HG03064 (cell line): ENCODE measurements around the gene FAM174C.

Experiments used
- ATAC-seq: cut with Tn5 transposase; IDR thresholded peaks from one replicate; pipeline ENCODE4 v1.9.1; 2021; ENCODE audit warnings: low read depth; ENCODE audit not compliant: unreplicated experiment

FAM174C gene

DNA sequence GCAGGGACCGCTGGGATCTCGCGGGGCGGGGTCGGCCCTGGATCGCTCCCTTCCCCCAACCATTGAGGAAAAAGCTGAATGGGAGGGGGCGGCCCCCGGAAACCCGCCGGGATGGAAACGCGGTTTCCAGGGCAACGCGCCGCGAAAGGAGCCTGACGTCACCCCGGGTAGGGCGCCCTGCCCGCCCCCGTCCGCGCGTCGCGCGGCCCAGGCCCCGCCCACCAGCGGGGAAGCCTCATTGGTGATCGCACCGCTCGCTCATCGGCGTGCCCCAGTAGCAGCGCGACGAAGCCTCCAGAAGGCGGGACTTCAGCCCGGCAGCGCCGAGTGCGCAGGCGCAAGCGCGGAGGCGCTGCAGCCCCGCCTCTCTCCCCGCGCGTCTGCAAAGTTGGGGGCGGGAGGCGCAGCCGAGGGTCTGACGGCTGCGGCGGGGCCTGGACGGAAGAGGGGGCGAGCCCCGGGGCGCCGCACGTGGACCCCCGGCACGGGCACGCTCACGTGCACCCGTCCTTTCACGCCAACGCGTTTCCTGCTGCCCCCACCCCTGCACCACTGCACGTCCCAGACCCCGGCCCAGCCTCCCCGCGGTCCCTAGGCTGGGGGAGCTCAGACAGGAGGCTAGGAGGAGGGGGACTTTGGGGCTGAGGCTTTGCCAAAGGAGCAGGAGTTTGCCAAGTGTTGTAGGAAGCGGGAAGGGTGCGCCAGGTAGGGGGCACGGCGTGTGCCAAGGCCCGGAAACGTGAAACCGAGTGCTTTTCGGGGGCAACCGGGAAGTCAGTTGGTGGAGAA, 14.4 kb upstream of the FAM174C start:
- ATAC-seq: no peak

DNA sequence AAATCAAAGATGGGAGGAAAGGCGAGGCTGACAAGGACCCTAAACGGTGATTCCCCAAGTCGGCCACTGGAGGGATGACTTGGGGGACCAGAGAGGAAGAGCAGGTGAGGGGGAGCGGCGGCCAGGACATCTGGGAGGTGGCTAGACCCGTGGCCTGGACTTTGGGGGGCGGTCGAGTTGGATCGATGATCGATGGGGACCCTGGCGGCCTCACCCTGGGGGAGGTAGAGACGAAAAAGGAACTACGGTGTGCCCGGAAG, 13.9 kb upstream of the FAM174C start:
- ATAC-seq: no peak

DNA sequence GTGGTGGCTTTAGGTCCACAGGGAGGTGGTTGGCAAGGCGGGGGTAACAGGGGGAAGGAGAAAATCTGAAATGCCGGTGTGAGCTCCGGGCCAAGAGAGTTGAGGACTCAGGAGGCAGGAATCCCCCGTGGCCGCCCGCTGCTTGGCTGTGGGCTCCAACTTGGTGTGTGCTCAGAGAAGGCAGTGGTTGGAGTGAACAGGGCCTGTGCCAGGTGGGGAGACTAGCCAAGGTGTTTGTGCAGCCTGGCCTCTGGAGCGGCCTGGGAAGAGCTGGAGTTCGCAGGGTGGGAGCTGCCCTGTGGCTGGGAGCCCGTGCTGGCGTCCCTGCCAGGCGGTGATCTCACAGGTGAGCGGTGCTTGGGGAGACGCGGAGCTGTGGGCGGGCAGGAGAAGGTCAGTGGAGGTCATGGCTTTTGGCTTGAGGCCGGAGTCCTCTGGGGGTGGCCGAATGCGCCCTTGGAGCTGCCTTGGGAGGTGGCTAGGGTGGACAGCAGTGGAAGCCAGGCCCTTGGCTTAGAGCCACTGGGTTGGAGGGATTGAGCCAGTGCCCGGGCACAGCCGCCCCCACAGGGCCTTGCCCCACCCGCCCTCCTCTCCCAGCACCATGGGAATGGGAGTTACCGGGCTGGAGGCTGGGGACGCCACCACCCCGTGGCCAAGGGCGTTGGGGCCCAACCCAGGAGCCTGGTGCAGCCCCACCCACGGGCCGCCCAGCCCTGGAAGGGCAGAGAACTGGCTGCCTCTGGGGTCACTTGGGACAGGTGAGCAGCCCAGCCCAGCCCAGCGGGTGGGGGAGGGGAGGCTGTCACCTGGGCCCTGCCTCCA, 13.3 kb upstream of the FAM174C start:
- no peak for ATAC-seq

DNA sequence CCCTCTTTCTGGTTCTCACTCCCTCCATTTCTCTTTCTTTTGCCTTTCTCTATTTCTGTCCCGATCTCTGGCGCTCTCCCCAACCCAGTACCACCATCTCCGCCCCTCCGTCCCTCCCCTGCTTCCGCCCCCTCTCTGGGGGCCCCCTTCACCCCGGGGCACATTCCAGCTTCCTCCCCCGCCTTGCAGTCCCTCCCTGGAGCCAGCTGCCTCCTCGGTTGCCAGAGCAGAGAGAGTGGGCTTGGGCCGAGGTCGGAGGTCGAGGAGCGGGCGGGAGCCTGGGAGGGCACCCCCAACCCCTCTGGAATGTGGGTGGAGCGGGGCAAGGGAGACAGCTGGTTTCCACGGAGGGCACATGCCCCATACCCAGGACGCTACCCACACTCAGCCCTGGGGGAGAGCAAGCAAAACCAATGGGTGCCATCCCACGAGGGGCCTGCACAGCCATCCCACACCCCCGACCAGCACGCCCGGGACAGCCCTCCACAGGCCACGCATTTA, 12.7 kb upstream of the FAM174C start:
- no peak for ATAC-seq

DNA sequence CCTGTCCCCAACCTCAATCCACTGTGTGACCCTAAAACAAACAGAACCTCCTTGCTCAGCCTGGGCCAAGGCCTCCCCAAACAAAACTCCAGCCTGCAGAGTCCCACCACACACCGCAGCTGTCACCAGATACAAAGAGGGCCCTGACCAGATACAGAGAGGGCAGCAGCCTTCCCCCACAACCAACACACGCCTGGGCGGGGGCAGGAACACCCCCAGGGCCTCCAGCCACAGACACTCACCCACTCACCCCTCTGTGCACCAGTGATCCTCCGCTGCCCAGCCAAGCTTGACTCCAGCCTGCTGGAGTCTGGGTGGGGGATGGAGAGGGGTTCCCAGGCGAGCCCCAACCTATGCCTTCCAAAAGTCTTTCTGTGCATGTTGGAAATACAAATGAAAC, 12.1 kb upstream of the FAM174C start:
- no peak for ATAC-seq

DNA sequence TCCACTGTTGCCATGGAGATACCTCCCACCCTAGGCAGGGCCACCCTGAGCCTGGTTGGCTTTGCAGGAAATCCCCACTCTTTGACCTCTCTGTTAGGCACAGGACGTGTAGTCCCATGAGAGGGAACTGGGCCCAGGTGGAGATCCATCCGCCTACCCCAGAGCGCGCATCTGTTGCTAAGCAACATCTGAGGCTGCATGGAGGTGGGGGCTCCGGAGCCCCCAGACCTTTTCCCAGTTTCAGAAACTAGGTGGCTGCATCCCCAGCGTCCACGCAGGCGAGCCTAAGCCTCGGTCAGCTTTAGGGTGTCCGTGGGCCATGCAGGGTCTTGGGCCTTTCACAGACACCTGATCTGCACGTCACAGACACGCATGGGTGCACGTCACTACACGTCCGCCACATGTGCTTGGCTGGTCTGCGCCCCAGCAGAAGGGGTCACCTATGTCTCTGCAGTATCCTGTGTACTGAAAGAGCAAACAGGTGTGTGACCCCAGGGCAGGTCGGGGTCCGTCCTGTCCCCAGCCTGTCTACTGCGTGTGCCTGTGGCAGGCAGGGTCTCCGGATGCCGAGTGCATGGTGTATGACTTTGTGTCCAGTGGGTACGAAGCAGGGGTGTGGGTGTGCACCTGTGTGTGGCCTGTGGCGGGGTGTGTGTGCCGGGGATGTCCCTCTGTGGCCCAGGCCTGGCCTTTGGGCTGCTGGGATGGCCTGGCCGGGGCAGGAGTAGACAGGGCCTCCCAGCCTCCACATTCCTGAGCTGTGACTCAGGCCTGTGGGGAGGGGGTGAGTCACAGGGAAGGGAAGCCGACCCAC, 10.3 kb upstream of the FAM174C start:
- ATAC-seq: no peak

DNA sequence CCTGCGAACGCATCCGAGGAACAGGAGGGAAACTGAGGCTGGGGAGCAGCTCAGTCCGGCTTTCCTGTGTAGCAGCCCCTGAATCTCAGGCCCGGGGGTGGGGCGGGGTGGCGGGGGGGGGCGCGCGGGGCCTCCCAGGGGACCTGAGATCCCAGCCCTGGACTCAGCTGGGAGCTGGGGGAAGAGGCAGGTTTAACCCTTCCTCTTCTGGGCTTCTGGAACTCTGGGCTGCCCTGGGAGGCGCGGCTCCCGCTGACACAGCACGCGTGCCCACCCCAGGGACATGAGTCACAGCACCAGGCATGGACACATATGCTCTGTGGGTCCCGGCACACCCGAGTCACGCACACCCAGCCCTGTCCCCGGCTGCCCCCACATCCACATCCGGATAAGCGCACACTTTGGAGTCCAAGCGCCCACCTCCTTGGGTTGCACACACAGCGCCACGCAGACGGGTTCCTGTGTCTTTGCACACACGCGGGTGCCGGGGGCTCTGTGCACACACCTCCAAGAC, 9.7 kb upstream of the FAM174C start:
- no peak for ATAC-seq

DNA sequence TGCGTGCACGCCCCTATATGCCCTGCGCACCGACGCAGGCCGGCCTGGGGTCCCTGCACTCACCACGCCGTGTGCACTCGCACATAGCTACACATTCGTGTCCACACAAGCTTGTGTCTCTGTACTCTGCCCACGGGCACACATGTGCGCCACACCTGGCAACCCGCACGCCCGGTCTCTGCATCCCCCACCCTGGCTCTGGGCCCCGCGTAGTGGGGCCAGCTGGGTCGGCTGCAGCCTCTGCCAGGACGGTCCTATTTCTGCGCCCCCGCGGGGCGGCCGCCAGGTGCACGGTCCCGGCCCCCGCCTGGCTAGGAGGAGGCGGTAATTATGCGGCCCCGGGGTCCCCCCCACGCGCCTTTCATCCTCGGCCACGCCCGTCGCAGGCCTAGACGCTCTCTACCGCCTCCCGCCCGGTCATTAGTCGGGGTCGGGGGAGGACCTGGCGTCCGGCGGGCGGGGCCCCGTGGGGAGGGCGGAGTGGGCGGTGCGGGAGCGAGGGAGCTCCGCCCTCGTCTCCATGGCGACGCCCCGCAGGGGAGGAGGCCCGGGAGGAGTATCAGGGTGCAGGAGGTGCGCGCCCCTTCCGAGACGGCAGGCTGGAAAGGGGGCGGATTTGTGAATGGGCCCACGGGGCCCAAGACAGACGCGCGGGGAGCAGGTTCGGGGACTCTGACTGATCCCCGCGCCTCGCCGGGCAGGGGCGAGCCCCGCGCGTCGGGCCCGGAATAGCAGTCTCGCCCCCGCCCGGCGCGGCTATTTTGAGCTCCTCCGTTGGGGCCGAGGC, 9.0 kb upstream of the FAM174C start:
- ATAC-seq: no peak

DNA sequence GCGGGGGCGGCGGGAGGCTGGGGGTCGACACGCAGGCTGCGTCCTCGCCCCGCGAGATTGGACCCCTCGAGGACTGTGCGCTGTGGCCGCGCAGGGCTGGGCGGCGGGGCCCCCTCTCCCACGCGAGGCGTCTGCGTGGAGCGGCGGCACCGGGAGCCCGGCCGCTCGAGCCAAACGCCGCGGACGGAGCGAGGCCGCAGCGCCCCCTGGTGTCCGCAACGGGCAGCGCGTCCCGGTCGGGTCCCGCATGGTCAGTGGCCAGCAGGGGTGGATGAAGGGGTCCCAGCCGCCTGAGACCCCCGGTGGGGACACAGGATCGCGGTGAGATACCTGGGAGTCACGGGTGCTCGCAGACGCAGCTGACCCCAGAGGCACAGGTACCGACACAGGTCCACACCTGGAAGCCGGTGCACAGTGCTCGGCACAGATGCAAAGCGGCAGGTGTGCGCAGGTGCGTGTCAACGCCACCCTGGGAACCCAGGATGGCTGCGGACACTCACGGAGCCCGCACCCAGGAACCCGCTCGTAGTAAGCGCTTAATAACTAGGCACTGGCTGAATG, 8.3 kb upstream of the FAM174C start:
- no peak for ATAC-seq

DNA sequence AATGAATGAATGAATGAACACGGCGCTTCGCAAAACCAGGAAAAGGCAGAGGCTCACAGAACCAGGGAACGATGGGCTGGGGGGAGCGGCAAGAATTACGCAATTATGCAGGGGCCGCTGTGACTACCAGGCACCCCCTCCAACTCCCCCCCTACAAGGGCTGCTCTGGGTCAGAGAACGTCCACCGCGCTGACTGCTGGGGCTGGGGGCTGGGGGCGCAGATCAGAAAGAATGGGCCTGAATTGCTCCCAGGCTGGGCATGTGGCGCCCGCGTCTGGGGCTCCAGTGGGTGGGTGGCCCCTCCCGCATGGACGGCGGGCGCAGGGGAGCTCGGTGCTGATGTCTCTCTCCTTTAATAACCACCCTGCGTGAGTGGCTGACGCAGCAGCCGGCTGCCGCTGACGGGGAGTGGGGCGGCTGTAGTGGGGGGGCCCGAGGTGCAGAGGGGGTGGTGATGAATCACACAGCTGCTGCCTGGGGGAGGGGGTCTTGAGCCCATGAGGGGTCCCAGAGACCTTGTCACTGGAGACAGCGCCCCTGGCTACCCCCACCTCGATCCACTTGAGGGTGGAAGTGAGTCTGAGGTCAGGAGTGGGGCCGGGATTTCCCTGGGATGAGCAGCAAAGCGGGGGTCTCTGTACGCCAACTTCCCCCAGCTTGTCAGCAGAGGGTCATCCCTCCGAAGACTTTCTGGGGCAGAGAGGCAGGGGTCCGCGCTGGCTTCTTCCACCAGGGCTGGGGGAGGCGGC, 7.7 kb upstream of the FAM174C start:
- ATAC-seq: no peak

DNA sequence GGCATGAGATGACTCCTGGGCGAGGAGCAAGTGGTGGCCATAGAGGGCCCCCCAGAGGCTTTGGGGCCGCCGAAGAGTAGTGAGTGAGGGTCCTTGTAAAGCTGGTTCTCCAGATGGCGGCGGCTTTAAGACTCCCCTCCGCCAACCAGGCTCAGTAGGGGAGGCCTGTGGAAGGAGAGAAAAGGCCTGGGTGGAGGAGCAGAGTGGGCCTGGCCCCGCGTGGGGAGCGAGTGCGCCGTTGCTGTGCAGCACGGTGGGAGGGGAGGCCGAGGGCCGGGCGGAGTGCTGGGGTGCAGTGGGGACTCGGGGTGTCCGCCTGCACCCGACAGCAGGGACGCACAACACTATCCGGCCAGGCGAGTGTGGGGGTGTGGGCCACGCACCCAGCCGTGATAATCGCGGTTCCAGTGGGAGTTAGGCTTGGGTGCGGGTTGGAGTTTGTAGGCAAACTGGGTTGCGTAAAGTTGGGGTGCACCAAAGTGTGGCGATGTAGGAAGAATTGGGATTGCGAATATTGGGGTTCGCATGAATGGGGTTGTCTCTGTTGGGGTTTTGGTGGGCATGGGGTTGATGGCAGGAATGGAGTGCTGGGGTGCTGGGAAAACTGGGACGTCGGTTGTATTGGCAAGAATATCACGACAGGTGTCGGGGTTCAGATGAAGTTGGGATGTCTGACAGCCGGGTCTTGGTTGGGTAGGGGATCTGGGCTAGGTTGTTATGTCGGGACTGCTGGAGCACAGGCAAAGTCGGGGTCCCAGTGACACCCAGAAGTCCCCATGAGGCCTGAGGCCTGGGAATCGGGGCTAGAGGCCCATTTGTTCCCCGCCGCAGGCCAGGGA, 6.9 kb upstream of the FAM174C start:
- no peak for ATAC-seq

DNA sequence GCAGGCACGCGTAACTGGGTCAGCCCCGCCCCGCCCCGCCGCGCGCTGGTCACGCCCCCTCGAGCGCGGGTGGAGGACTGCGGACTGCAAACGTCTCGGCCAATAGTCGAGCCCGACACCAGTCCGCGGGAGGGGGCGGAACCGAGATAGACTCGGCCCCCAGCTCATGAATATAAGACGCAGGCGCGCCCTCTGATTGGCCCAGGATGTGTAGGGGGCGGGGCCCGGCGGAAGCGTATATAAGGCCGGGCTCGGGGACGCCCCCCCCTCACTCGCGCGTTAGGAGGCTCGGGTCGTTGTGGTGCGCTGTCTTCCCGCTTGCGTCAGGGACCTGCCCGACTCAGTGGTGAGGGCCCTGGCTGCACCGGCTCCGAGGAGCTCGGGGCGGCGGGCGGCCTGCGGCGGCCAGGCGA, 6.3 kb upstream of the FAM174C start, which contains the start of gene CIRBP:
TSS of gene CIRBP (plus strand) at position 268 of the 413 bp plus-strand sequence. CDS start 1,602 bp downstream, outside the sequence.
- no peak for ATAC-seq

DNA sequence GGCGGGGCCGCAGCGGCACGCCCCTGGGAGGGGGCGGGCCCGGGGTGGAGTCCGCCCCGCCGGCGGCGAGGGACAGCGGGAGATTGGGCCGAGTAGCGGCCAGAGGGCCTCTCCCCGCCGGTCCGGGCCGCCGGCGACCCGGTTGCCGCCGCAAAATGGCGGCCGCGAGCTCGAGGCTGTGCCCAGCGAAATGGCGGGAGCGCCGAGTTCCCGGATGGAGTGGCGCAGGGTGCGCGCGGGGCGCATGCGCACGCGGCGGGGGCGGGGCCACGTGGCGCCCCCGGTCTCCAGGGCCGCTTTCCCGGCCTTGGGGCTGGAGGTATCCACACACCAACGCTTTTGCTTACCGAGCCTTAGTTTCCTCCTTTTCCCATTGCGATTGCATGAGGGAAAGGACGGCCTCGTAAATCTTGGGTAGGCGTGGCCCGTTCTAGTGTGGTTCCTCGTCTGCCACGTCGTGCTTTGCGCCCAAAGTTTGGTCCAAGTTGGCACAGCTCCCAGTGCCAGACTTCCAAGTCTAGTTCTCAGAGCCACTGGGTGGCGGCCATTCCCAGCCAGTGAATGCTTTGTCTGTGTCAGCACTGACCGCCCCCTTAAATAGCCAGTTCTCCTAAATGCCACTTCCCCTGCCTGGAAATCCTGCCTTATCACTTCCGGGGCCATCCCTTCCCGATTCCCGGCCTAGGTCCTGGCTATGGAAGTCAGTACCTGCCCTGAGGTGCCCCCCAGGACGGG, 5.7 kb upstream of the FAM174C start:
- no peak for ATAC-seq

DNA sequence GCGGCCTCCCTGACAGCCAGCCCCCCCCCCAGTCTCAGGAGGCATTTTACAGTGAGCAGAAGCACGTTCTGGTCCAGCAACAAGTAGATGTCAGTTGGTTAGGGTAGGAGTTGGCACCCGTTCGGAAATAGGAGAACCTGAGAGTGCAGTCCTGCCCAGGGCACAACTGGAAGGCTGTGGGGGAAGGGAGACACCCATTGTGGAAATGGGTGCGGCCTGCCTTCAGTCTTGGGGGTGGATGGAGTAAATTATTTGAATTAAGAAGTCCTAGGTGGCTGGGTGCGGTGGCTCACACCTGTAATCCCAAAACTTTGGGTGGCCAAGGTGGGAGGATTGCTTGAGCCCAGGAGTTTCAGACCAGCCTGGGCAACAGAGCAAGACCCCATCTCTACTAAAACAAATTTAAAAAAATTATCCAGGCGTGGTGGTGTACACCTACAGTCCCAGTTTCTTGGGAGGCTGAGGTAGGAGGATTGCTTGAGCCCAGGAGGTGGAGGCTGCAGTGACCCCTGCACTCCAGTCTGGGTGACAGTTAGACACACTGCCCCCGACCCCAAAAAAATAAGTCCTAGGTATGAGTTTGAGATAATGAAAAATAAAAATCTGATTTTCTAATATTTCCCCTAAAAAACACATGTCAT, 5.0 kb upstream of the FAM174C start:
- ATAC-seq: no peak

DNA sequence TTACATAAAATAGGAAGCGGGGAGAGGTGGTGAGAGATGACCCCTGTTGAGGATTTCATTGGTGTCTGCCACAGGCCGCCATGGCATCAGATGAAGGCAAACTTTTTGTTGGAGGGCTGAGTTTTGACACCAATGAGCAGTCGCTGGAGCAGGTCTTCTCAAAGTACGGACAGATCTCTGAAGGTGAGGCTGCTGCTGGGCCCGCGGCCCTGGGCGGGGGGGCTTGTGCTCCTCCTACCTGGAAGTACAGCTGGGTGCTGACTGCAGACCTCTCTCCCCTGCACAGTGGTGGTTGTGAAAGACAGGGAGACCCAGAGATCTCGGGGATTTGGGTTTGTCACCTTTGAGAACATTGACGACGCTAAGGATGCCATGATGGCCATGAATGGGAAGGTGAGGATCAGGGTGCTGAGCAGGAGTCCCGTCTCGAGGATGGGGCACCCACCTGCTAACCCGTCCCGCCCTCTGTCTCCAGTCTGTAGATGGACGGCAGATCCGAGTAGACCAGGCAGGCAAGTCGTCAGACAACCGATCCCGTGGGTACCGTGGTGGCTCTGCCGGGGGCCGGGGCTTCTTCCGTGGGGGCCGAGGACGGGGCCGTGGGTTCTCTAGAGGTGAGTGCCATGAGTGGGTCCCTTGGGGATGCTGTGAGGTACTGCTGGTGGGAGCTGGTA, 4.3 kb upstream of the FAM174C start:
- ATAC-seq: no peak
